Activated CD8-positive, alpha-beta memory T cell treated with anti-CD3 and anti-CD28 coated beads, Interleukin-2, amount 10 ng/mL, durations not matched to agents 7 days and 5 days (primary cell): Measurements from ENCODE around the gene NFIB. TPM values are rescaled to one million over a fixed set of nuclear protein-coding genes. Genes with fewer than 3 reads are reported as not detected.

Experiments used
- ATAC-seq: fragments of 150-1000 bp; cut with Tn5 transposase; one replicate; pipeline ENCODE4 v1.10.0; 2021; ENCODE audit warnings: moderate library complexity
- CTCF ChIA-PET: fragments of 350-600 bp; sonication (Branson Sonifier 250); formaldehyde crosslinking; loops from one replicate; lab custom pipeline; 2021; ENCODE audit warnings: antibody characterized with exemption; lab: Charles Lee
- DNase-seq: peaks from one replicate; pipeline ENCODE4 v3.0.0-alpha.2; 2020
- H3K27ac Mint-ChIP-seq: one replicate; pipeline ENCODE4 v1.8.0; 2021; ENCODE audit warnings: mild to moderate bottlenecking, mixed read lengths
- H3K27me3 Mint-ChIP-seq: one replicate; pipeline ENCODE4 v1.8.0; 2021; ENCODE audit warnings: mixed read lengths
- H3K36me3 Mint-ChIP-seq: one replicate; pipeline ENCODE4 v1.8.0; 2021; ENCODE audit warnings: mild to moderate bottlenecking, mixed read lengths
- H3K4me1 Mint-ChIP-seq: one replicate; pipeline ENCODE4 v1.8.0; 2021; ENCODE audit warnings: mixed read lengths
- H3K4me3 Mint-ChIP-seq: one replicate; pipeline ENCODE4 v1.8.0; 2021; ENCODE audit warnings: mild to moderate bottlenecking, moderate library complexity, mixed read lengths
- H3K9me3 Mint-ChIP-seq: one replicate; pipeline ENCODE4 v1.8.0; 2022; ENCODE audit warnings: low read depth, mixed read lengths
- total RNA-seq, 2 experiments: library from RNA; stranded (reverse); gene quantifications; one replicate each; pipeline ENCODE4 v1.2.3, GENCODE V29; 2021

NFIB gene
- total RNA-seq, 2 experiments from 2014 or later: not detected

DNA sequence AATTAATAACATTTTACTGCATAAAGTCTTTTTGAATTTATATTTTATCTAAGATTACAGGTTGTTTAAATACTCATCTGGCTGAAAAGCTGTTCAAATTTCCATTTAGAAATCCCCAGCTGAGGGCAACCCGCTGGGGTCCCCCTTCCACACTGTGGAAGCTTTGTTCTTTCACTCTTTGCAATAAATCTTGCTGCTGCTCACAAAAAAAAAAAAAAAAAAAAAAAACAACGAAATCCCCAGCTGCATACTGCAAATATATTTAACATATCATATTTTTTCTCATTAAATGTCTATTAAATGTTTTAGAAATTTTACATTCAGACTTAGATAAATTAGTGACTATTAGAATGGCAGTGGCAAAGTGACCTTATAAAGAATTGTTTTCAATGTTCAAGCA, 172.2 kb downstream of the NFIB start:
- H3K9me3 Mint-ChIP-seq: peaks cover 2% of the 10 kb centered on the region
- no peak overlapping the region for H3K4me3 Mint-ChIP-seq
- no peaks in the 10 kb centered on the region for H3K36me3 Mint-ChIP-seq
- H3K27me3 Mint-ChIP-seq: no peaks in the 10 kb centered on the region
- no peaks in the 10 kb centered on the region for H3K4me1 Mint-ChIP-seq
- CTCF ChIA-PET: no interaction called here
- no peak overlapping the region for H3K27ac Mint-ChIP-seq
- DNase-seq (no peak), ATAC-seq (no peak)

DNA sequence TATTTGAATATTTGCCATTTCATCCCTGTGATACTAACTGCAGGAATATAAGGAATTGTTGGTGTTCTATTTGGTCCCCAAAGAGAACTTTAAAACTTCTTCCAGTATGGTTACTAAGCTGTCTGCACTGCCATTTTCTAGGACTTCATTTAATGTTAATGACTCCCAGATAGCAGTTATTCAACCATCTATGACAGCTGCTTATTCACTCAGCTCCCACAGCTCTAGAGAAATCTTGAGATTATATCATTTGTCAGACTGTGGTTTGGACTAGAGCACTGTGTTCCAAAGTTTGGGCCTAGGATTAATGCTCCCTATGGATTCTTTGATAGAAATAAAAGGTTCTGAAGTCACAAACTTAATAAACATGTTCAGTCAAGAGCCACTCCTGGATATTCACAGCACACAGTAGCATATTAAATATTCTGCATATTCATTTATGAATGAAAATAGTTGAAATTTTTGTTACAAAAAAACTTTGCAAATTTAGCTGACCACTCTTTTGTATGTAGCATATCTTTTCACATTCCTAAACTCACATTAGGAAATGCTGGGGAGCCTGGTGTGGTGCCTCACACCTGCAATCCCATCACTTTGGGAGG, 173.7 kb downstream of the NFIB start:
- Mint-ChIP-seq H3K9me3 (no peaks in the 10 kb centered on the region), H3K4me3 (no peak overlapping the region), H3K4me1 (no peaks in the 10 kb centered on the region), H3K27me3 (no peaks in the 10 kb centered on the region), H3K27ac (no peak overlapping the region), H3K36me3 (no peaks in the 10 kb centered on the region)
- CTCF ChIA-PET: no interaction called here
- no peak for DNase-seq
- no peak for ATAC-seq

DNA sequence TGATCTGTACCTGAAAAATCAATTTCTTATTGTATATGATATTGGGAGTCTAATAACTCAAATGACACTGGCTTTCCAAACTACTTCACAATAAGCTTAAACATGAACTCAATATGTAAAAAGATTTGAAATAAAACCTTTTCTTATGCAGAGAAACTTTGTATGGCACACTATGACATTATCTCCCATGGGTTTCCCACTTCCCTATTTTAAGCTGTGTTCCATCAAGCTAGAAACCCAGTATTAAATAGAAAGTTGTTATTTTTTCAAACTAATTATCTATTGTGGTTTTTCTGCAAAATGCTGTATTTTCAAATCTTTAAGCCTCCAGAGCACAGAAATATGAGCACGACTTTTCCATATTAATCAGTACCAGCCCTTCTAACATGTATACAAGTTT, 174.7 kb downstream of the NFIB start:
- H3K4me1 Mint-ChIP-seq: no peaks in the 10 kb centered on the region
- H3K27me3 Mint-ChIP-seq: no peaks in the 10 kb centered on the region
- H3K9me3 Mint-ChIP-seq: no peaks in the 10 kb centered on the region
- no peaks in the 10 kb centered on the region for H3K36me3 Mint-ChIP-seq
- ATAC-seq: no peak
- H3K4me3 Mint-ChIP-seq: no peak overlapping the region
- H3K27ac Mint-ChIP-seq: no peak overlapping the region
- CTCF ChIA-PET: no interaction called here
- no peak for DNase-seq

DNA sequence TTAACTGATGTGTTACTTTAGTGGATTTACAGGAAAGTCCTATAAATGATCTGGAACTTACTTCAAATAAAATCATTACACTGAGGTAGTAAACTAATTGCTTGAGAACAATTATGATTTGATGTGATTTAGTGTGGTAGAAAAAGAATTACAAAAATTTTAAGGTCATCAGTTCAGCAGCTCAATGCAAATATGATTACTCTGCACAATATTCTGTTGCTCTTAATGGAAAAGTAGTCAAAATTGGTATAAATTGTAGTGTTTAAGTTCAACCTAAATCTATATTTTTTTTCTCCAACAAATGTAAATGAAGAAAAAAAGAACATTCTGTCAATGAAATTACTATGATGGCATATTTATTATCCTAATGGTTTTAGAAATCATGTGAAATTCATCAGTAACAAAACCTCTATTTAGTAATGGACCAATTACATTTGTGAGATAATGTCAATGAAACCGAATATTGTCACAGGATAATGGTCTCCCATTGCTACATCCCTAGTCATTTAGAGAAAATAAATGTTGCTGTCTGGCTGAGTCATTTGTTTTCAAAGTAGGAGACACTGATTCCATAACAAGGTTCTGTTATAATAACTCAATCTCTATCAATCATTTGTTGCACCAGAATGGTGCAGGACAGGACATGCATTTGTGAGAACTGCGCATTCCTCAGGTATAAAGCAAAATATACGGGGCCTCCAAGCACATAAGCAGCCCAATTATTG, 177.1 kb downstream of the NFIB start:
- Mint-ChIP-seq H3K4me1 (no peaks in the 10 kb centered on the region), H3K4me3 (no peak overlapping the region)
- CTCF ChIA-PET: no interaction called here

DNA sequence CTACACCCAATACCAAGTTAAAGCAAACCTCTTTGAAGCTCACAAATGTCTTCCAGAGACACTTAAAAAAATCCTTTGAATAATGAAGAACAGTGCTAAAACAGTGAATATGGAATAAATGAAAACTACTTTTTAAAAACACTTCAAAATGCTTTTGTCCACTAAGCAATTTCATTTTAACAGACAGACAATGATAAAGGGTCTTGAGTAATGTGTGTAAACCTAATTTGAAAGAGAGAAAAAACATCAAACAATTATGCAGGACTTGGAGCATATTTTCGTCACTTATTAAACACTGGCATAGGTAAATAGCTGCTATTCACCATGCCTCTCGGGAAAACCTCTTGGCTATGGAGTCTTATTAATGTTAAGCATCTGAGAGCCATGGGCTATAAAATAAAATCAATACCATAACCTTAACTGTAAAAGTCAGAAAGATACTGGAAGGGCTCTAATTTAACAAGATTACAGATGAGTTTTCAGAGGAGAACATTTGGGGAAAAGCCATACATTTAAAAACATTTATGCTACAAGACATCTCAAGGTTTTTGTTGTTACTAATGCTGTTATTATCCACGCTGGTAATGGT, 177.8 kb downstream of the NFIB start:
- H3K27me3 Mint-ChIP-seq: no peaks in the 10 kb centered on the region
- no peaks in the 10 kb centered on the region for H3K4me1 Mint-ChIP-seq
- no peak for ATAC-seq
- H3K27ac Mint-ChIP-seq: no peak overlapping the region
- no peaks in the 10 kb centered on the region for H3K36me3 Mint-ChIP-seq
- CTCF ChIA-PET: no interaction called here
- H3K9me3 Mint-ChIP-seq: no peaks in the 10 kb centered on the region
- DNase-seq: no peak
- no peak overlapping the region for H3K4me3 Mint-ChIP-seq

More for the DNA sequence above, 177.1 kb downstream of the NFIB start:
- no peak for ATAC-seq
- no peak for DNase-seq
- Mint-ChIP-seq H3K36me3 (no peaks in the 10 kb centered on the region), H3K9me3 (no peaks in the 10 kb centered on the region), H3K27me3 (no peaks in the 10 kb centered on the region), H3K27ac (no peak overlapping the region)

DNA sequence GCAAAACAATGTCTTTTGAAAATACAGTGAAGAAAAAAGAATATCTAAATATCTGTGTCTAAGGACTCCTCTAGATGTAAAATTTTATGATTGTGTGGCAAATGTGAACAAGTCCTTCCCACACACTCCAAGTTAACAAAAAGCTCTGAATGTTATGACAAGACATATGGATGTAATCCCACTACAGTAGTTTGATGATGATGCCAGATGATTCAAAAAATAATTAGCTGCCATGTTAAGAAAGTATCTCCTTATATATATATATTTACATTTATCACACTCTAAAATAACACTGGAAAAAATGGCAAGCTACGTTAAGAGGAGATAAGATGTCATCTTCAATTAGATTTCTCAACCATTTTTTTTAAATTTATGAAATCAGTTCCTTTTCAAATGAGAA, 178.5 kb downstream of the NFIB start:
- Mint-ChIP-seq H3K27ac (no peak overlapping the region), H3K36me3 (no peaks in the 10 kb centered on the region), H3K4me3 (no peak overlapping the region), H3K27me3 (no peaks in the 10 kb centered on the region), H3K9me3 (peaks cover 2% of the 10 kb centered on the region), H3K4me1 (no peaks in the 10 kb centered on the region)
- CTCF ChIA-PET: no interaction called here
- no peak for ATAC-seq
- no peak for DNase-seq

DNA sequence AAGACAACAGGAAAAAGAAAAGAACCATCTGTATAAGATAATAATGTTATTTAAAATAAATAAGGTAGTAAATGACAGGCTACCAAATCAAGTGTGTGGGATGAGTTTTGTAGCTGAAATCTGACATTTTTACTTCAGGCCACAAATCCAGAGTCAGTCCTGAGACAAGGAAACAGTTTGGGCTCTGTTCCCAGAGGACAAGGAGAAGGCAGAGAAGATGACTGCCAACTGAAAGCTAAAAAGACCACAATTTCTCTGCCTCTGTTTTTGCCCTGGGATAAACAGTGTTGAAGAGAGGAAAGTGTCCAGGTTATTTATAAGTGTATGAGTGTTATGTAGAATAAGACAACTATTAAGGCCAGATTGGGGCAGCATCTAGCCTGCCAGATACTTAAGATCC, 180.5 kb downstream of the NFIB start:
- Mint-ChIP-seq H3K9me3 (peaks cover 2% of the 10 kb centered on the region), H3K4me3 (no peak overlapping the region), H3K36me3 (no peaks in the 10 kb centered on the region), H3K27ac (no peak overlapping the region), H3K27me3 (no peaks in the 10 kb centered on the region), H3K4me1 (no peaks in the 10 kb centered on the region)
- DNase-seq (no peak), ATAC-seq (no peak)
- CTCF ChIA-PET: no interaction called here

DNA sequence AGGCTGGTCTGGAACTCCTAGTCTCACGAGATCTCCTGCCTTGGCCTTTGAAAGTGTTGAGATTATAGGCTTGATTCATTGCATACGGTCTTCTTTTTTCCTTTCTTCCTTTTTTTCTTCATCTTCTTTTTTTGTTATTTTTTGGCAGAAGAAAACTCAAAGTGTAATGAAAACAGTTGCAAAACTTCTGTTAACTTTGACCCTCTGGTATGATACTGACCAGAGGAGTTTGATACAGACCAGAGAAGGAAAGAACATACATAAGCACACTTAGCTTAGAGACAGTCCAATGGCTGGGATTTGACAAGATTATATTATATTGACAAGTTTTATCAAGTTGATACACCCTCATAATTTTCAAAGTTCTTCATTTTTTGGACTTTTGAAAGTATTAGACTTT, 181.2 kb downstream of the NFIB start:
- CTCF ChIA-PET: no interaction called here
- H3K27me3 Mint-ChIP-seq: no peaks in the 10 kb centered on the region
- H3K27ac Mint-ChIP-seq: no peak overlapping the region
- no peaks in the 10 kb centered on the region for H3K4me1 Mint-ChIP-seq
- peaks cover 2% of the 10 kb centered on the region for H3K9me3 Mint-ChIP-seq
- ATAC-seq (no peak), DNase-seq (no peak)
- H3K4me3 Mint-ChIP-seq: no peak overlapping the region
- no peaks in the 10 kb centered on the region for H3K36me3 Mint-ChIP-seq

DNA sequence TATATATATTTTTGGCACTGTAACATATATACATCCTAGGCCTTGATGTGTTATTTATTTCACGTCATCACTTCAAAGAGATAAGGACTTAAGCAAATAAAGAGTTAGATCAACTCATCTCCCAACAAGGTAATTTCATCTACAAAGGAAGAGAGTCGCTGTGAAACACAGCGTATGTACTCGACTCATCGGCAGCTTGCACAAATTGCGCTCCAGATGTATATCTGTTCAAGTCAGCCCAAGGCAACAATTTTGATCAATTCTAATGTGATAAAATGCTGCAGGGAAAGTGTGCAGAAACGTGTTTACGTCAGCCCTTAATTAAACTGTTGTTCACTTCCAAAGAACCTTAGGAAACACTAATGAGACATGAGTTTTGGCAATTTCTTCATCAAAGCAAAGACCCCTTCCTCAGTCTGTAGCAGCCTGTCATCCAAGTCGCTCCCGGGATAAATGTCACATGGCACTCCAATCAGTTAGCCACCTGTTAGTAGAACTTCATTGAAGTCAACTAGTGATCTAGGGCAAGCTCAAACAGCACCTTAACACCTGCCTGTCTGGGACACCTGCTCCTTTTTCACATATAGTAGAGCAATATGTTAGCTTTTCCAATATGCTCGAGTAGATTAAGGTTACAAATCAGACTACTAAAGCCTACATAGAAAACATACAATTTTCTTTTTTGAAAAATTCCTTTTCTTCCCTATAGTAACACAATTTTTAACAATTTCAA, 182.4 kb downstream of the NFIB start:
- no peaks in the 10 kb centered on the region for H3K4me1 Mint-ChIP-seq
- peaks cover 2% of the 10 kb centered on the region for H3K9me3 Mint-ChIP-seq
- DNase-seq: no peak
- H3K27ac Mint-ChIP-seq: no peak overlapping the region
- H3K36me3 Mint-ChIP-seq: no peaks in the 10 kb centered on the region
- CTCF ChIA-PET: no interaction called here
- no peak for ATAC-seq
- H3K4me3 Mint-ChIP-seq: no peak overlapping the region
- H3K27me3 Mint-ChIP-seq: no peaks in the 10 kb centered on the region

DNA sequence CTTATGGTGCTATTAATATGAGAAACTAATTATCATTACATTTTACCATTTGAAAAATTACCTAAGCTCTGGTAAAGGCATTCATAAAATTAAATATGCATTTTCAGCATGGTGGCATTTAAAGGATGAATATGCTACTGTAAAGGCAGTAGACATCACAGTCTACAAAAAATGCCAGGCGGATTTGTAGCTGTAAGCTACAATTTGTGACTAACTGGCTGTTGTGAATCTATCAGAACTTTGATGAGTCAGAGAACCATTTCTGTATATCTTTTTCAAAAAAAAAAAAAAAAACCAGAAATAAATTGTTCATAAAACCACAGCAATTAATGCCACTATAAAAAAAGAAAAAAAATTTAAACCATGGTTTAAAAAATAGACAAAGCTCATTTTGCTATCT, 186.3 kb downstream of the NFIB start:
- peaks cover 2% of the 10 kb centered on the region for H3K9me3 Mint-ChIP-seq
- DNase-seq: no peak
- no peaks in the 10 kb centered on the region for H3K36me3 Mint-ChIP-seq
- CTCF ChIA-PET: no interaction called here
- H3K27ac Mint-ChIP-seq: no peak overlapping the region
- H3K27me3 Mint-ChIP-seq: no peaks in the 10 kb centered on the region
- no peaks in the 10 kb centered on the region for H3K4me1 Mint-ChIP-seq
- H3K4me3 Mint-ChIP-seq: no peak overlapping the region
- ATAC-seq: no peak

DNA sequence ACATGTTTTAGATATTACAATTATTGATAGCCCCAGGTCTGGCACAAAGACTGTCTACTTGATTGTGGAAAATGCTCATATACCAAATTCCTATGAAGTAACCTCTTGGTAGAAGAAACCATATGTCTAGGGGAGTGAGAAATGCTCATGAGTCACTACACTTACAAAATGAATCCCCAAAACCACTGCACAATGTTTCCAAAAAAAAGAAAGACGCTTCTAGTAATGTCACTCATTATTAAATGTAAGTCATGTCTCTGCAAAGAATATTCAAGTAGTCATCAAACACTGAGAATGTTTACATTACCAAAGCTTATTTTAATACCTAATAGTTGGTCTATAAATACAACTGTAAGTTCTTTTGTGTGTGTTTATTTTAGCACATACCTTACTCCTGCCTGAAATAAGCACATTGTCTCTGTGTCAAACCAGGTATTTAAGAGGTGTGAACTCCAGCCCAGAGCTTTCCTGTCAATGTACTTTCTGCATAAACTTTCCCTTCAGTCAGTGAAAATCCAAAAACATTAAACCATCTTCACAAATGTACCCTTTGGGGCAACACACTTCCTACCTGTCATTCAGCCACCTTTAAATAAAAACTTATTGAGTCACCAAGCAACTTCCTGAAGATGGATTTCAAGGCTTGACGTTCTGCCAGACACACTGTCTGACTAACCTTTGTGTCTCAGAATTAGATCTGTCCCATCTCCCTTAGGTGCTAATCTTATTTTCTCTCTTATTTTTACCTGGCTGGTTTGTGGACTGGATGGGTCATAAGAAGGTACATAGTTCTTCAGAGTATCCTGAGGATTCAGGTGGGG, 194.0 kb downstream of the NFIB start:
- no peak overlapping the region for H3K4me3 Mint-ChIP-seq
- H3K4me1 Mint-ChIP-seq: no peaks in the 10 kb centered on the region
- H3K27me3 Mint-ChIP-seq: no peaks in the 10 kb centered on the region
- H3K36me3 Mint-ChIP-seq: no peaks in the 10 kb centered on the region
- no peak for ATAC-seq
- no peak overlapping the region for H3K27ac Mint-ChIP-seq
- no peak for DNase-seq
- no peaks in the 10 kb centered on the region for H3K9me3 Mint-ChIP-seq
- CTCF ChIA-PET: no interaction called here

DNA sequence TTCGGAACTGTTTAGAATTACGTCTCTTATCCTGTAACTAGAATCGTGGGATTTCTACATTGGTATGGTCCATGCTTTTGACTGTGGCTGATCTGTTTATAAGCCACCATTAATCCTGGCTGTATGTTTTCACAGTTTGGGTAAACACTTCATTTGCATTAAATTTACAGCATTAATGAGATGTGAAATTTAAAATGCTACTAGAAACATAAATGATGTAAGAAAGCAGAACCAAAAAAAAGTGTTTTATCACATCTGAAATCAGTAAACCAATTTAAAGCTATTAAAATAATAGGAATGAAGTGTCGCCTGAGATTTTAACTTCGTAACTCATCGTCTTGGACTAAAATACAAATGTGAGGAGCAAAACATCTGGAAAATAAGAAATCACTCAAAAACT, 201.7 kb downstream of the NFIB start:
- H3K9me3 Mint-ChIP-seq: peaks cover 2% of the 10 kb centered on the region
- ATAC-seq (no peak), DNase-seq (no peak)
- no peaks in the 10 kb centered on the region for H3K4me1 Mint-ChIP-seq
- CTCF ChIA-PET: no interaction called here
- no peak overlapping the region for H3K27ac Mint-ChIP-seq
- no peaks in the 10 kb centered on the region for H3K36me3 Mint-ChIP-seq
- H3K4me3 Mint-ChIP-seq: no peak overlapping the region
- H3K27me3 Mint-ChIP-seq: no peaks in the 10 kb centered on the region

DNA sequence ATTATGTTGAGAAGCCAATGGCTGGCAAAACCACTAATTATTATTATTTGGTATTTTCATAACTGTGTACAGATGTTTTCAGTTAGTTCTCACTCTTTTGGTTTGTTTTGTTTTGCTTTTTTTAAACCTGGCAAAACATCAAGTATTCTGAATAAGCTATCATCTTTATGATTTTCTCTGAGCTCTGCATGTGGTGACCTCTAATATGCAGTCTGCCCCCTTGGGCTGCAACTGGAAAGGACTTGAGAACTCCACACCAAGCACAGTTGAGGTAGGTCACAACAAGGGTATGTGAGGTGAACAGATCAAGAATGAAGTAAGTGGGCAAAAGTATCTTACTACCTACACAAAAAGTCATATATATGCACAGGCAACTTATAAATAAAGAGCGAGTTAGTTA, 202.2 kb downstream of the NFIB start:
- Mint-ChIP-seq H3K9me3 (peaks cover 2% of the 10 kb centered on the region), H3K4me3 (no peak overlapping the region), H3K4me1 (no peaks in the 10 kb centered on the region), H3K36me3 (no peaks in the 10 kb centered on the region), H3K27me3 (no peaks in the 10 kb centered on the region), H3K27ac (no peak overlapping the region)
- CTCF ChIA-PET: no interaction called here
- DNase-seq (no peak), ATAC-seq (no peak)
